GM23248 (cell line): ENCODE data around the gene ST7.

Experiments used
- EZH2 ChIP-seq: fragments of 200-600 bp; sonication (generic); IDR thresholded peaks from 2 replicates; pipeline ENCODE4 v1.6.1; 2018; ENCODE audit warnings: antibody characterized with exemption, mild to moderate bottlenecking; ENCODE audit not compliant: insufficient read depth, poor library complexity, severe bottlenecking
- EZH2phosphoT487 ChIP-seq: fragments of 200-600 bp; sonication (generic); IDR thresholded peaks from 2 replicates; pipeline ENCODE4 v1.6.1; 2018; ENCODE audit warnings: antibody characterized with exemption, moderate library complexity, mild to moderate bottlenecking, low read depth; ENCODE audit not compliant: insufficient read depth

DNA sequence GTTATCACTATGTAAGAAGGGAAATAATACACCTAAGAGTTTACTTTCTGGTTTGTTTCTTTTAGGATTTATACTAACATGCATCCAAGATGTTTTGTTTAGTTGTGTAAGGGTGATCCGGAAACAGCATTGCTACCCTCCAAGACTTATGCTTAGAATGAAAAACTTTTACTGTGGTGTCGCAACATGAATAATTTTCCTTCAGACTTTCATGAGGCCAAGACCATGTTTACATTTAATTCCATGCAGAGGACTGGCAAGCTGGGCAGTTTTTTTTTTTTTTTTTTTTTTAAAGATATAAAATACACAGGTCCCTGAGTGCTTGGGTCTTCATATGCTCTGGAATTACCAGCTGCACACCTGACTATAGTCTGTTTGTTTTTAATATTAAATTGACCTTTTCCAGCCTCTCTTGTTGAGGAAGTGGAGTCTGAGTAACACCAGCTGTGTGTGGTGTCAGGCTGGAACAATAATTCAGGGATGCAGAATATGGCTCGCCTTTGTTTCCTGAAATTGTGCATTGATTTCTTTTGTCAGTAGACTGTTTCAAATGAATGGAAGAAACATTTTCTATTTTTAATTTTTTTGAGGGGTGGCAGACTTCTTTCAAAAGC lies 81.7 kb downstream of the ST7 start:
- no peak for TF ChIP-seq EZH2phosphoT487
- TF ChIP-seq EZH2, result no peak
